ENCODE results near the gene POSTN.

The POSTN gene

GRCh38 chr13:37598597-37598996, at the start of gene POSTN:
Gene POSTN (minus strand): TSS chr13:37598768. CDS start chr13:37598726, 42 bp downstream.
- DNase-seq (ENCODE audit: low read depth in 2 of 2) = no peak

- no peak for DNase-seq (ENCODE audit: low read depth in 2 of 2)
Observed at GRCh38 chr13:37647031-37647650, 48.6 kb upstream of the POSTN start.

GRCh38 chr13:37646531-37646930, 48.0 kb upstream of the POSTN start:
- DNase-seq (ENCODE audit: low read depth in 2 of 2) = no peak

- no peak for DNase-seq (ENCODE audit: low read depth in 2 of 2)
Observed at GRCh38 chr13:37645181-37645740, 46.7 kb upstream of the POSTN start.

GRCh38 chr13:37641391-37641790, 42.8 kb upstream of the POSTN start:
- DNase-seq (ENCODE audit: low read depth in 2 of 2) = no peak

GRCh38 chr13:37640499-37640898, 41.9 kb upstream of the POSTN start:
- DNase-seq (ENCODE audit: low read depth in 2 of 2) = no peak

- DNase-seq (ENCODE audit: low read depth in 2 of 2) = no peak
Observed at GRCh38 chr13:37636701-37637100, 38.1 kb upstream of the POSTN start.

GRCh38 chr13:37632294-37632693, 33.7 kb upstream of the POSTN start:
- no peak for DNase-seq (ENCODE audit: low read depth in 2 of 2)

GRCh38 chr13:37627428-37627827, 28.9 kb upstream of the POSTN start:
- no peak for DNase-seq (ENCODE audit: low read depth in 2 of 2)

GRCh38 chr13:37621811-37622361, 23.3 kb upstream of the POSTN start:
- no peak for DNase-seq (ENCODE audit: low read depth in 2 of 2)

GRCh38 chr13:37618554-37618953, 20.0 kb upstream of the POSTN start:
- DNase-seq (ENCODE audit: low read depth in 2 of 2) = no peak

GRCh38 chr13:37617173-37617572, 18.6 kb upstream of the POSTN start:
- DNase-seq (ENCODE audit: low read depth in 2 of 2) = no peak

GRCh38 chr13:37616131-37616530, 17.6 kb upstream of the POSTN start:
- no peak for DNase-seq (ENCODE audit: low read depth in 2 of 2)

GRCh38 chr13:37615276-37615675, 16.7 kb upstream of the POSTN start:
- no peak for DNase-seq (ENCODE audit: low read depth in 2 of 2)

GRCh38 chr13:37613638-37614037, 15.1 kb upstream of the POSTN start:
- DNase-seq (ENCODE audit: low read depth in 2 of 2) = no peak

GRCh38 chr13:37613236-37613635, 14.7 kb upstream of the POSTN start:
- DNase-seq (ENCODE audit: low read depth in 2 of 2) = no peak

GRCh38 chr13:37608750-37609339, 10.3 kb upstream of the POSTN start:
- no peak for DNase-seq (ENCODE audit: low read depth in 2 of 2)

GRCh38 chr13:37602733-37603381, 4.3 kb upstream of the POSTN start:
- DNase-seq (ENCODE audit: low read depth in 2 of 2) = no peak

GRCh38 chr13:37601648-37602440, 3.3 kb upstream of the POSTN start:
- no peak for DNase-seq (ENCODE audit: low read depth in 2 of 2)

GRCh38 chr13:37599519-37599918, 951 bp upstream of the POSTN start:
- DNase-seq (ENCODE audit: low read depth in 2 of 2) = no peak

- DNase-seq (ENCODE audit: low read depth in 2 of 2) = no peak
Observed at GRCh38 chr13:37597477-37598025, 1.0 kb downstream of the POSTN start.

- no peak for DNase-seq (ENCODE audit: low read depth in 2 of 2)
Observed at GRCh38 chr13:37596805-37597204, 1.8 kb downstream of the POSTN start.
